GM23248 (cell line): ENCODE measurements around the gene PTPRR.

Source experiments
- EZH2 ChIP-seq: fragments of 200-600 bp; sonication (generic); IDR thresholded peaks from 2 replicates; pipeline ENCODE4 v1.6.1; 2018; ENCODE audit warnings: antibody characterized with exemption, mild to moderate bottlenecking; ENCODE audit not compliant: insufficient read depth, poor library complexity, severe bottlenecking
- EZH2phosphoT487 ChIP-seq: fragments of 200-600 bp; sonication (generic); IDR thresholded peaks from 2 replicates; pipeline ENCODE4 v1.6.1; 2018; ENCODE audit warnings: antibody characterized with exemption, moderate library complexity, mild to moderate bottlenecking, low read depth; ENCODE audit not compliant: insufficient read depth

- TF ChIP-seq EZH2 (no peak), EZH2phosphoT487 (no peak)
These were observed 122.3 kb downstream of the PTPRR start for GRCh38 chr12:70798016-70798783.
